ENCODE measurements around the gene RAD23A. TPM values are rescaled to one million over a fixed set of nuclear protein-coding genes. Genes with fewer than 3 reads are reported as not detected.

RAD23A gene
- total RNA-seq, 4 donors from 2014 or later, result 138 to 218 (median 181) TPM

DNA sequence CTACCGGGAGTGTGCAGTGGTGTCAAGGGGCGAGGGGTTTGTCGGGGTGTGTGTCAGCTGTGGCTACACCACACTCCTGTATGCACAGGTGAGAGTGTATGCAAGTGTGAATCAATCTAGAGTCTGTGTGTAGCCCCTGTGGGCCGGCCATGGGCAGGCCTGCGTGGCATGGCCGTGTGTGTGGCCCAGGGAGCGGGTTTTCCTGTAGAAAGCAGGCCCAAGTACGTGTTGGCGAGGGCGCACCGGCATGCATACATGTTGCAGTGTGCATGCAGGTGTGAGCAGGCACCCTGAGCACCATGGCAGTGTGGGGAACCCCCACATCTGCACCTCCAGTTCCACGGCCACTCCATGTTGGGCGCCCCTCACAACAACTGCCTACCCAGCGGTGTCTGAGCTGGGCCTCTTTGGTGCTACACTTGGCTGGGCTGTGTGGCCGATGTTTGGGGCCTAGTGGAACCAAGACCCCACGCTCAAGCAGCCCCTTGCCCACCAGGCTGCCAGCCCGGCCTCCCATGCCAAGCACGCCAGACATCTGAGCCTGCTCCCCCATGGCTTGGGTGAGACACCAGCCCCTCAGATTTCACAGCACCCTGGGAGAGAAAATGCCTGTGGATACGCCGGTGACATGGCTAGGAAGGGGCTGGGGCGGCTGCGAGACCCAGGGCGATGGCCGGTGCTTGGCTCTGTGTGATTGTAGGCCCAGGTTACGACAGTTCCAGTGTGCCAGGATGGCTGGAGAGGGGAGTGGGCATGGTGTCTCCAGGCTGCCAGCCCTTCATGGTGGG lies 51.7 kb downstream of the RAD23A start:
- Histone ChIP-seq H3K27me3 (no peaks in the 10 kb centered on the region), H3K36me3 (peaks cover 0 to 14% (median 10%) of the 10 kb centered on the region in 4 donors), H3K4me3 (peak overlapping the region; percentile 74 to 92 (median 78)), H3K9me3 (no peaks in the 10 kb centered on the region), H3K27ac (replicated peaks in 1 of 4) (peak overlapping the region; percentile 88 to 98 (median 97)), H3K4me1 (peaks cover 35 to 68% (median 66%) of the 10 kb centered on the region in 4 donors)
- intact Hi-C loops (cut with DNase I), result loop anchor here (2.0 kb wide), 1 partner anchor 25 kb away; no protein-coding TSS in a partner anchor
- 79% methylated on average over 10 of the region's 25 CpGs for WGBS
- no peak for DNase-seq (ENCODE audit: extremely low spot score)
- TF ChIP-seq CTCF (IDR thresholded peaks at IDR 0.05) (no peak), EP300 (IDR thresholded peaks at IDR 0.05) (no peak), POLR2AphosphoS5 (IDR thresholded peaks at IDR 0.05) (no peak), POLR2A (IDR thresholded peaks at IDR 0.05; ENCODE audit: low read depth) (no peak)

DNA sequence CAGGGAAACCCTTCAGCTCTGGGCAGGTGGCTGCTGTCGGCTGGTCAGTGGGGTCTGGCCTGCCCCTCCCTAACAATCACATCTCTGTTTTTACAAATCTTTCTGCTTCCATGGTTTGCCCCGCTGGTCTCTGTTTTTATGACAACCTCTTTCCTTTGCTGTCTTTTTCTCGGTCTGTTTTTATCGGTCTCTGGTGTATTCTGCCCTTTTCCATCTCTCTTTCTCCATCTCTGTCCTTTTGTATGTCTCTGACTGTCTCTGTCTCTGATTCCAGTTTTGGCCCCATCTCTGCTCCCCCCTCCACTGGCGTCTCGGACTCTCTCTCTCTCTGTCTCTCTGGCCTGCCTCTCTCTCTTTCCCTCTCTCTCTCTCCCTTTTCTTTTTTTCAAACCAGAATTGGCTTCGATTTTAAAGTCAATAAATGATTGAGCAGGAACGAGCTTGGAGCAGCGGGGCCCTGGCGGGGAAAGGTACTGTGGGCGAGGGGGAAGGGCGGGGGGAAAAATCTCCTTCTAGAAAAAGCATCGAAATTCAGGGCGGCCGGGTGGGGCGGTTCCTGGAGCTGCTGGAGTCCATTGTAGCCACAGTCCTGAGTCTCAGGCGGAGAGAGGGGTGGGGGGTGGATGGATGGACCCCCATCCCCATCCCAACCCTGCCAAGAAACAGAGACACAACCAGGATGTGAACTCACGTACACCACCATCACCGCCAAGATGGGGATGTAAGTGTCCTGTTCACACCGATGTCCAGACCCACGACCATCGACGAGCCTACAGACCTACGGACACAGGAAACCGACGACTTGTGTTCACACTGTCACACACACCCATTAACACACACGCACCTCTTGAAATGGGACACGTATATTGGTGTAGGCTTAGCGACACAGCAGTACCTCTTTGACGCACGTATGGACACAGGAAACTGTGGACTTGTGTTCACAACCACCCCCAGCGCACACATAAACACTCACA lies 52.6 kb downstream of the RAD23A start:
- H3K27me3 ChIP-seq, result no peaks in the 10 kb centered on the region
- 68% methylated on average over 31 of the region's 32 CpGs for WGBS
- intact Hi-C loops (cut with DNase I), result loop anchor here (2.0 kb wide), 1 partner anchor 25 kb away; no protein-coding TSS in a partner anchor
- peaks cover 0 to 14% (median 10%) of the 10 kb centered on the region in 4 donors for H3K36me3 ChIP-seq
- DNase-seq (ENCODE audit: extremely low spot score), result no peak
- no peak for TF ChIP-seq POLR2AphosphoS5 (IDR thresholded peaks at IDR 0.05)
- TF ChIP-seq CTCF (IDR thresholded peaks at IDR 0.05), result no peak
- no peak for TF ChIP-seq POLR2A (IDR thresholded peaks at IDR 0.05; ENCODE audit: low read depth)
- TF ChIP-seq EP300 (IDR thresholded peaks at IDR 0.05), result no peak
- H3K9me3 ChIP-seq, result no peaks in the 10 kb centered on the region
- peak overlapping the region; percentile 74 to 92 (median 78) for H3K4me3 ChIP-seq
- peak overlapping the region; percentile 88 to 98 (median 97) for H3K27ac ChIP-seq (replicated peaks in 1 of 4)
- peaks cover 44 to 77% (median 75%) of the 10 kb centered on the region in 4 donors for H3K4me1 ChIP-seq

- Histone ChIP-seq H3K27me3 (no peaks in the 10 kb centered on the region), H3K27ac (replicated peaks in 1 of 4) (peak overlapping the region; percentile 88 to 98 (median 97)), H3K9me3 (no peaks in the 10 kb centered on the region), H3K4me3 (peak overlapping the region; percentile 46 to 61 (median 58)), H3K4me1 (peaks cover 70 to 100% (median 97%) of the 10 kb centered on the region in 4 donors), H3K36me3 (peaks cover 0 to 14% (median 10%) of the 10 kb centered on the region in 4 donors)
- intact Hi-C loops (cut with DNase I), result no loop called here
- no peak for DNase-seq (ENCODE audit: extremely low spot score)
- WGBS, result 87% methylated on average over 17 of the region's 19 CpGs
- no peak for TF ChIP-seq EP300 (IDR thresholded peaks at IDR 0.05)
- no peak for TF ChIP-seq CTCF (IDR thresholded peaks at IDR 0.05)
Measured at GRCh38 chr19:13001166-13001501, 55.5 kb downstream of the RAD23A start.

DNA sequence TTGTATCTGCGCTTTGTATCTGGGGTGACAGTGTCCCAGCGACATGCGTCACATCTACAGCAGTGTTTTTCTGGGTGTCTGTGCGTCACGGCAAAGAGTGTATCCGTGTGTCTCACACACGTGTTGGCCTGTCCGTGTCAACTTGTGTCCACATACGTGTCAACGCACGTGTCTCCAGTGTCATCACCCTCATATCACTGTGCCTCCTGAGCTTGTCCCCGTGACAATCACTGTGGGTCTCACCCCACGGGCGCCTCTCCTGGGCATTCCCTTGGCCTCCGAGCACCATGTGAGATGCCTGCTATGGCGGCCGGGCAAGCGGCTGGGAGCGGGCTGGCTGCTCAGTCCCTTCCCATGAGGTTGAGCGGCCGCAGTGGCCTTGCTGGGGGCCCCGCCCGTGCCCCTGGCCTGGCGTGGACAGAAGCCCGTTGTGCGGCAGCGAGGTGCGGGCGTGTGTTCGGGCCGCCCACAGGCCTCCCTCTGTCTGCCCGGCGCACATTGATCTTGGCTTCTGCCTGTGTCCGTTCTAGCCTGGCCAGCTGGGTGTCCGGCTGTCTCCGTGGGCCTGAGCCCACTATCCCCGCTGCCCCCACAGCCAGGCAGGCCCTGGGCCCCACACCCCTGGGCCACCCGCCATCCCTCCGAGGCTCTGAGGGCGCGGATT lies 56.0 kb downstream of the RAD23A start:
- H3K27ac ChIP-seq (replicated peaks in 1 of 4), result peak overlapping the region; percentile 88 to 98 (median 97)
- peaks cover 0 to 14% (median 10%) of the 10 kb centered on the region in 4 donors for H3K36me3 ChIP-seq
- 62% methylated on average over 21 of the region's 41 CpGs for WGBS
- intact Hi-C loops (cut with DNase I), result no loop called here
- TF ChIP-seq CTCF (IDR thresholded peaks at IDR 0.05) (no peak), POLR2AphosphoS5 (IDR thresholded peaks at IDR 0.05) (peak; percentile 55 to 61)
- peak overlapping the region; percentile 46 to 61 (median 58) for H3K4me3 ChIP-seq
- H3K4me1 ChIP-seq, result peaks cover 74 to 100% (median 99%) of the 10 kb centered on the region in 4 donors
- no peak for DNase-seq (ENCODE audit: extremely low spot score)
- H3K9me3 ChIP-seq, result no peaks in the 10 kb centered on the region
- no peaks in the 10 kb centered on the region for H3K27me3 ChIP-seq

All from esophagus muscularis mucosa (tissue), 4 donors.